OCI-M2 (cell line): Measurements from ENCODE around the gene PRKCG.
A peak's percentile ranks its signal among the peaks of the same experiment; 100 is the strongest.

Source experiments
- DNase-seq: peaks from one replicate; lab custom pipeline; 2025; ENCODE audit not compliant: unreplicated experiment; lab: John Stamatoyannopoulos, UW

The PRKCG gene

DNA sequence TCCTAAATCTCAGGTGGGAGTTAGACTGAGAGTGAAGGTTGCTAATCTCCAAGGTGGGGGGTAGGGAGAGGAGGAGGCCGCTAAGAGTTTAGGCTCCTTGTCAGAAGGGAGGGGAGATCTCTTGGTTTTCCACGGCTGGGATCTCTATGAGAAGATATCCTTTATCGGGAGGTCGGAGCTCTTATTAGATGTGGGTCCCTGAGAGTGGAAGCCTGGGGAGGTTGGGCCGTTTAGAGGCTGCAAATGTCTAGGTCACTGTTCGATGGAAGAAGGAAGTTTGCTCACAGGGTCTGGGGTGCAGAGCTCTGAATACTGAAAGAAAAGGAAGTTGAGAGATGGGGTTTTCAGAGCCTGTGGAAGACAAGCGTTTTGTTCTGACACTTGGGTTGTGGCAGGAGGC lies 10.5 kb upstream of the PRKCG start:
- DNase-seq = no peak

DNA sequence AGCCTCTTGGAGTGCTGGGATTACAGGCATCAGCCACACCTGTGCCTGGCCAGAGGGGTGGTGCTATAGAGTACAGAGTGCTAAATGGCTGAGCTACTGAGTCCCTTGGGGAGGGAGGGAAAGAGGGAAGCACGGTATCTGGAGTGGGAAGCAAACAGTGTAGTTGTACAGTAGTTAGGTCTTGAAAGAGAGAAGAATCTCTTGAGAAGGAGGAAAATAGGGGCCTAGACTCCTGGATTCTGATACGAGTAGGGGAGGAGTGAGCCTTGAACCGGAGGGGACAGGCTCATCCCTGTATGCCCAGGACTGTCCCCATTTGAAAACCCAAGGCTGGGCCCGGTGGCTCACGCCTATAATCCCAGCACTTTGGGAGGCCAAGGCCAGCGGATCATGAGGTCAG lies 9.2 kb upstream of the PRKCG start:
- DNase-seq = no peak

- DNase-seq = no peak
Observed at GRCh38 chr19:53873773-53874605, 8.0 kb upstream of the PRKCG start.

DNA sequence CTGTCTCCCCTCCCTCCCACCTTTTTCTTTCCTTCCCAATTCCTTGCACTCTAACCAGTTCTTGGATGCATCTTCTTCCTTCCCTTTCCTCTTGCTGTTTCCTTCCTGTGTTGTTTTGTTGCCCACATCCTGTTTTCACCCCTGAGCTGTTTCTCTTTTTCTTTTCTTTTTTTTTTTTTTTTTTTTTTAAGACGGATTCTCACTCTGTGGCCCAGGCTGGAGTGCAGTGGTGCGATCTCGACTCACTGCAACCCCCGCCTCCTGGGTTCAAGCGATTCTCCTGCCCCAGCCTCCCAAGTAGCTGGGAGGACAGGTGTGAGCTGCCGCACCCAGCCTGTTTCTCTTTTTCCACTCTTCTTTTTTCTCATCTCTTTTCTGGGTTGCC lies 7.4 kb upstream of the PRKCG start:
- no peak for DNase-seq

- no peak for DNase-seq
Observed at GRCh38 chr19:53875602-53876325, 6.2 kb upstream of the PRKCG start.

- no peak for DNase-seq
Observed at GRCh38 chr19:53876651-53877224, 5.3 kb upstream of the PRKCG start.

DNA sequence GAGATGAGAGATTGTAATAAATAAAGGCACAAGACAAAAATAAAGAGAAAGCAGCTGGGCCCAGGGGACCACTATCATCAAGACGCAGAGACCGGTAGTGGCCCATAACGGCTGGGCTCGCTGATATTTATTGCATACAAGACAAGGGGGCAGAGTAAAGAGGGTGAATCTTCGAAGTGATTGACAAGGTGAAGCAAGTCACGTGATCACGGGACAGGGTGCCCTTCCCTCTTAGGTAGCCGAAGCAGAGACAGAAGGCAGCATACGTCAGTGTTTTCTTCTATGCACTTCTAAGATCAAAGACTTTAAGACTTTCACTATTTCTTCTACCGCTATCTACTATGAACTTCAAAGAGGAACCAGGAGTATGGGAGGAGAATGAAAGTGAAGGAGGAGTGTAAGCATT lies 4.6 kb upstream of the PRKCG start:
- no peak for DNase-seq

- DNase-seq = no peak
Observed at GRCh38 chr19:53878776-53879139, 3.2 kb upstream of the PRKCG start.

DNA sequence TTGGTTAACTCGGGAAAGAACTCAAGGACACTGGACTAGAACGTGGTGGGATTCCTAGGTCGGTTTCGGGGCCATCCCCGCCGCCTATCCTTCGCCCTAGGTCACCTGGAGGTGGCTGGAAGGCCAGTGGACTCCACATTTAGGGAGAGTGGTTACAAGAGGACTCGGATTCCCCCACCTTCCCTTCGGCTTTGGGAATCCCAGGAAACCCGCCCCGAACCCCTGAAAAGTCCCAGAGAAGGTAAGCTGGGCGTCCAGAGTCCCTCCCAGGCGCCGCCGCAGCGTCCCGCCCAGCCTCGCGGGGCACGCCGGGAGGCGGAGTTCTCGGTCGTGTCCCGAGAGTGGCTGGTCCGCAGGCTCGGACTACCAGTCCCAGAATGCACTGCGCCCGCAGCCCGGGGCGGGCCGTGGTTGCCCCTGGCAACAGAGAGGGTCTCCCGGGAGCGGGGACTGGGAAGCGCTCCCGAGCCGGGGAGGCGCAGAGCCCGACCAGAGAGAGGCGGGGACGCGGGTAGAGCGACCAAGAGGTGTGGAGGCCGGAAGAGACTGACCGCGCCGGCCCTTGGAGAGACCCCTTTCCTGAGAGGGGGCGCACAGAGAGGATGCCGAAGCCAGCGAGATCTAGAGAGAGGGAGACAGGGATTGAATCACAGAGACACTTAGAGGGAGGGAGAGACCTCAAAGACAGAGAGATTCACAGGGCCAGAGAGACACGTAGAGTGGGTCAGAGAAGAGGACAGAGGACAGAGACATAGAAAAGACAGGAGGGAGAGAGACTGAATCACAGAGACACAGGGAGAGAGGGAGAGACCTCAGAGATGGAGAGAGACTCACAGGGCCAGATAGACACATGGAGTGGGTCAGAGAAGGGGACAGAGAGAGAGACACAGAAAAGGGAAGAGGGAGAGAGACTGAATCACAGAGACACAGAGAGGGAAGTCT lies 2.6 kb upstream of the PRKCG start:
- DNase-seq = peak; percentile 86

GRCh38 chr19:53880711-53881481 lies 1.1 kb upstream of the PRKCG start:
- DNase-seq = no peak

DNA sequence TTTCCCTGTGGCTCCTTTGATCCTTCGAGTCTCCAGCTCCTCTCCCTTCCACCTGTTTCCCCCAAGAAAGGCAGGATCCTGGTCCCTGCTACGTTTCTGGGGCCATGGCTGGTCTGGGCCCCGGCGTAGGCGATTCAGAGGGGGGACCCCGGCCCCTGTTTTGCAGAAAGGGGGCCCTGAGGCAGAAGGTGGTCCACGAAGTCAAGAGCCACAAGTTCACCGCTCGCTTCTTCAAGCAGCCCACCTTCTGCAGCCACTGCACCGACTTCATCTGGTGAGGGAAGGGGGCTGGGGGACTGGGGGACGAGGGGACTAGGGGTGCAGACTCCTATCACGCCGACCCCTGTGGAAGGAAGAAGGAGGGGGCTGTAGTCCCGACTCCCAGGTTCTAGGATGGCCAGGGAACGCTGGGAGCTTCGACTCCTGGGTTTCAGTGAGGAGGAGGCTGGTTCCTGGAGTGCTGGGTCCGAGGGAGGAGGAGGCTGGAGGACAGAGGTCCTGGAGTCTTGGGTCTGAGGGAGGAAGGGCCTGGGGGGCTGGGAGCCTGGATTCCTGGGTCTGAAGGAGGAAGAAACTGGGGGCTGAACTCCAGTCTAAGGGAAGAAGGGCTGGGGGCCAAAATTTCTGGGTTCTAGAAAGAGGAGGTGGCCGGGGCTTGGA lies 524 bp downstream of the PRKCG start:
- no peak for DNase-seq

GRCh38 chr19:53883231-53883661 lies 1.2 kb downstream of the PRKCG start:
- no peak for DNase-seq

- no peak for DNase-seq
Observed at GRCh38 chr19:53883741-53884140, 1.7 kb downstream of the PRKCG start.

DNA sequence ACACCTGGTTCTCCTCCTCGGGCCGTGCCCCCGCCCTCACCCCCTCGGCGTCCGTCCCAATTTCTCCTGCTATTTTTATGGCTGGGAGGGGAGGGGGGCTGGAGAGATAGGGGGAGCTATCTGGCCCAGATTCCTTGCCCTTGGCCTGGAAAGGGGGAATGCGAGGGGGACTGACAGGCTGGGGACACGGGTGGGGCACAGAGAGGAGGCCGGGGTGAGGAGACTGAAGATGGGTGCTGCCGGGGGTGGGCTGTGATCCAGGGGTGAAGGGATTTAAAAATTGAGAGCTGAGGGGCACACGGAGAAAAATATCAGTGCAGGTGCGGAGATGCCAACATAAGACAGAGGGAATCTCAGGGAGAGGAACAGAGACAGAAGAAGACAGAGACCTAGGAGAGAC lies 2.3 kb downstream of the PRKCG start:
- DNase-seq = no peak

GRCh38 chr19:53885036-53885435 lies 3.0 kb downstream of the PRKCG start:
- no peak for DNase-seq

DNA sequence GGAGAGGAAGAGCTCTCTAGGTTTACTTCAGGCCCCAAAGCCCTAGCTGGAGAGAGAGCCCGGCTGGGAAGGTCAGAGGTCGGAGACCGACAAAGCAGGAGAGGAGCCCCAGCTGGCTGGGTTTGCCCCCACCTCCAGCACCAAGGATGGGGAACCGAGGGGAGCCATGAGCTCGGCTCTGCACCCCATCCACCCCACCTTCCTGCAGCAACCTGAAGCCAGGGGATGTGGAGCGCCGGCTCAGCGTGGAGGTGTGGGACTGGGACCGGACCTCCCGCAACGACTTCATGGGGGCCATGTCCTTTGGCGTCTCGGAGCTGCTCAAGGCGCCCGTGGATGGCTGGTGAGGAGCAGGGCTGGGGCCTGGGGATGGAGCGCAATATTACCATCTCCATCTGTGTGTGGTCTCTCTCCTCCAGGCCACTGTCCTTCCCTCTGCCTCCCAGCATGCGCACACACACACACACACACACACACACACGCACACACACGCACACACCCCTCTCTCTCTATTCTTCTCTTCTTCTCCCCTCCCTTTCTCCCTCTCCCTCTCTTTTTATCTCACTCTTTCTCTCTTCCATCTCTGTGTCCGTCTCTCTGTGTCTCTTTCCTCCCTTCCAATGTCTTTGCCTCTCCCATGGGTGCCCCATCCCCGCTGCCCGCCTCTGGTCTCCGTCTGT lies 10.4 kb downstream of the PRKCG start:
- DNase-seq = no peak

- DNase-seq = no peak
Observed at GRCh38 chr19:53892981-53893325, 11.0 kb downstream of the PRKCG start.

- no peak for DNase-seq
Observed at GRCh38 chr19:53894707-53895106, 12.7 kb downstream of the PRKCG start.

- DNase-seq = no peak
Observed at GRCh38 chr19:53896682-53897081, 14.7 kb downstream of the PRKCG start.
